Amygdala (tissue), 56 donors: ENCODE measurements around the gene CAST.
"Not testable (repeated sequence)": the region's sequence is repeated elsewhere in the genome, so short reads cannot be mapped to it uniquely, and the experiment has no call there.

Experiments used
- DNase-seq, 56 donors: peaks; one replicate each; lab custom pipeline; 2025; lab: John Stamatoyannopoulos, UW

CAST gene, protein sequence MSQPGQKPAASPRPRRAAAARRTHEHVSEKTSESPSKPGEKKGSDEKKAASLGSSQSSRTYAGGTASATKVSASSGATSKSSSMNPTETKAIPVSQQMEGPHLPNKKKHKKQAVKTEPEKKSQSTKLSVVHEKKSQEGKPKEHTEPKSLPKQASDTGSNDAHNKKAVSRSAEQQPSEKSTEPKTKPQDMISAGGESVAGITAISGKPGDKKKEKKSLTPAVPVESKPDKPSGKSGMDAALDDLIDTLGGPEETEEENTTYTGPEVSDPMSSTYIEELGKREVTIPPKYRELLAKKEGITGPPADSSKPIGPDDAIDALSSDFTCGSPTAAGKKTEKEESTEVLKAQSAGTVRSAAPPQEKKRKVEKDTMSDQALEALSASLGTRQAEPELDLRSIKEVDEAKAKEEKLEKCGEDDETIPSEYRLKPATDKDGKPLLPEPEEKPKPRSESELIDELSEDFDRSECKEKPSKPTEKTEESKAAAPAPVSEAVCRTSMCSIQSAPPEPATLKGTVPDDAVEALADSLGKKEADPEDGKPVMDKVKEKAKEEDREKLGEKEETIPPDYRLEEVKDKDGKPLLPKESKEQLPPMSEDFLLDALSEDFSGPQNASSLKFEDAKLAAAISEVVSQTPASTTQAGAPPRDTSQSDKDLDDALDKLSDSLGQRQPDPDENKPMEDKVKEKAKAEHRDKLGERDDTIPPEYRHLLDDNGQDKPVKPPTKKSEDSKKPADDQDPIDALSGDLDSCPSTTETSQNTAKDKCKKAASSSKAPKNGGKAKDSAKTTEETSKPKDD

DNA sequence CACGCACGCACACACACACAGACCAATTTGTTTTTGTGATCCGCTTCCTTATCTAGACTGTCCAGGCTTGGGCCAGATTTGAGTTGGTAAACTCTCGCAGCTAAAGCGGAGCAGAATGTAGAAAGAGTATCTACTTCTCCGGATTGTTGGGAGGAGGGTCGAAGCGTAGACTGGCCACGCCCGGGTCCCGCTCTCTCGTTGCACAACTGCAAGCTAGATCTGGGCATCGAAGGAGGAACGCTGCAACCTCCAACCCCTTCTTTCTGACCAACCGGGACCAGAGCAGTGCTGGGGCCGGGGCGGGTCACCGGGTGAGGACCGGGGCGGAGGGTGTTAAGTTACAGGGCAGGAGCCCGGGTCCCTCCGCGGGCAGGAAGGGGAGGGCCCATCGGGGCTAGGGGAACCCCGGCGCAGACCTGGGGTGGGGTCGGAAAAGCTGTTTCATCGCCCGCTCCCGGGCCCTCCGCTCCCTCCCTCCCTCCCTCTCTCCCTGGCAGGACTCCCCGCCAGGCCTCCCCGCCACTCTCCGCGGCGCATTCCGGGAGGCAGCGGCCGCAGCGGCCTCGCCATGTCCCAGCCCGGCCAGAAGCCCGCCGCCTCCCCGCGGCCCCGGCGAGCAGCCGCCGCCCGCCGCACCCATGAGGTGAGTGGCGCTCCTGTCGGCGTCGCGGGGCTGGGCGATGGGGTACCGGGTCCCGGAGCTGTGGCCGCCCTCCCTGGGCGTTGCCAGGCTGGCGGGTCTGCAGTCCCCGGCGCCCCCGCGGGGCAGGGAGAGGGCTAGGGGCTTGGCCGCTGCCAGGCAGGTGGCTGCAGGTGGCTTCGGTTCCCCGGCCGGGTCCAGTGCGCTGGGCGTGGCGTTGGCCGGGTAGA, at the start of gene CAST:
Gene CAST, plus strand, starts transcription at position 522 of the 870 bp plus-strand sequence. Its CDS starts 47 bp downstream, at position 569.
- DNase-seq = peak in 51 of 56 donors; percentile 13 to 68 (median 45)

DNA sequence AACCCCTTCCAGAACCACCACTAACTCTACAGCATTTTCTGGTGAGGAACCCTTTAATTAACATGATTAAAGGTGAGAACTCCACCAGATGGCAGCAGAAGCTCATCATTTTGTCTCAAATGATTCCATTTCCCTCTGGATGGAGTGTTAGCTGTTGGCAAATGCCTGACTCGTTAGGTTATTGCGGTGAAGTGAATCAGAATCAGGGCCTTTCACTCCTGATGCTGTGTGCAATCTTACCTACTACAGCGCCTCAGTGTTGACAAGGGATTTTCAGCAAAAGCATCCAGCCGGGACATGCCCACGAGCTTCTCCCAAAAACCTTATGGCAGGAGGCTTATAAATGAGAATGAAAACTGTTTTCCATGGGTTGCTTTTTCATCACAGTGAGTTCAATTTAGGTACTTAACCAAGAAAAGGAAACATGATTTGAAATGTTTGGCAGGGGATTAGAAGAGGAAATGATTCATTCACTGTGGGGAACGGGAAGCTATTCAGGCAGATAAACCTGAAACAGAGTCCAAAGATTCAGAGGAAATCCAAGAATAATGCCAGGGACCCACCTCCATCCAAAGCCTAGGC, 48.0 kb upstream of the CAST start:
- DNase-seq = peak in 40 of 56 donors; percentile 3 to 85 (median 26)

DNA sequence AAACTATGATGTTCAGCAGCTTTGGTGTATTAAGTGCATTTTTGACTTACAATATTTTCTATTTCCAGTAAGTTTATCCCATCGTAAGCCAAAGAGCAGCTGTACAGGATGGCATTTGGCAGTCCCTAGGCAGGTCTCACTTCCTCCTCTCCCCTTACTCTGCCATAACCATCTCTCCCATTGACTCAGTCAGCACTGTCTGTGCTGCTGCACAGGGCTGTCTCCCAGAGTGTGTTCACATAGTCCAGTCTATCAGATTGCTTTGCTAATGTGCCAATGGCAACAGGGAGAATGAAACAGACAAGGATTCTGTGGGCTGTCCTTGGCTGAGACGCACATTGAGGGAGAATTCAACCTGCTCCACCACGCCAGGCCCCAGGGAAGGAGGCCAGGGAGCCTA, 47.0 kb upstream of the CAST start:
- no peak for DNase-seq

DNA sequence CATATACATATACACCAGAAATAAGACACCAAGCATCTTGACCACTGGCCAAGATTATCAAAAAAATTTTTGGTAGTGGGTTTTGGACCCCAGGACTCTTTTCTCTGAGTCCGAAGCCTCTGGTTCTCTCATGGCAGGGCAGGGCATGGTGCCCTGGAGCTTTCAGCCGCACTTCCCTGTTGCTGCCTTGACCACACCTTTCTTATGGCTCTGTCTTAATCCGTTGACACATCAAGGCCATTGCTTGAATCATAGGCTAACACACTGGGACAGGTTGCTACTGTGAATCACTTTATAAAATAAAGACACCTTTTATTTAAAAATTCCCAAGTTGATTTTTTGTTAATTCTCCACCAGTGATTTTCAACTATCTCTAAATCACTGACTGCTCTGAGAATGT, 45.4 kb upstream of the CAST start:
- DNase-seq = no peak

DNA sequence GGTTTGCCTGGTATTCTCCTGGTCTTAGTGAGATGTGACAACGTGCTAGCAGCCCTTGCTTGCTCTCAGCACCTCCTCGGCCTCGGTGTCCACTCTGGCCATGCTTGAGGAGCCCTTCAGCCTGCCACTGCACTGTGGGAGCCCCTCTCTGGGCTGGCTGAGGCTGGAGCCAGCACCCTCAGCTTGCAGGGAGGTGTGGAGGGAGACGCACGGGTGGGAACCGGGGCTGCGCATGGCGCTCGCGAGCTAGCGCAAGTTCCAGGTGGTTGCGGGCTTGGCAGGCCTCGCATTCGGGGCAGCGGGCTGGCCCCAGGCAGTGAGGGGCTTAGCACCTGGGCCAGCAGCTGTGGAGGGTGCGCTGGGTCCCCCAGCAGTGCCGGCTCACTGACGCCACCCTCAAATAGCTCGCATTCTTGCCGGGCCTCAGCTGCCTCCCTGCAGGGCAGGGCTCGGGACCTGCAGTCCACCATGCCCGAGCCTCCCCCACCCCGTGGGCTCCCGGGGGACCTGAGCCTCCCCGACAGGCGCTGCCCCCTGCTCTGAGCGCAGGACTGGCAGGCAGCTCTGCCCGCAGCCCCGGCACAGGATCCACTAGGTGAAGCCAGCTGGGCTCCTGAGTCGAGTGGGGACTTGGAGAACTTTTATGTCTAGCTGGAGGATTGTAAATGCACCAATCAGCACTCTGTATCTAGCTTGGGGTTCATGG, 43.7 kb upstream of the CAST start:
- not testable (repeated sequence) for DNase-seq

DNA sequence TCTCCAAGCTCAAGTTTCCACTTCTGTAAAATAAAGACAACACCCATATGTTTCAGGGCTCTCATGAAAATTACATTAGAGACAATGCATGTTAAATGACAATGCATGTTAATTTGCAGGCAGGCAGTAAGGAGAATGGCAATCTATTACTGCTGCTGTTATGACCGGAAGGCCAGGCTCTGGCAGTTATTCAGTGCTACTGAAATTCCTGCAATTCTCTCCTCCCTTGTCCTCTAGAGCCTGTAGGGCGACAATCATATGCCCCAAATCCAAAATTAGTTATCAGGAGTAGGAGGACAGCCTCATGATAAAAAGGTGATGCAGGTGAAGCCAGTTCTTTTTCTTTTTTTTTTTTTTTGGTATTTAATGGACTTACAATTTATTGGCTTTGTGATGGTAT, 42.2 kb upstream of the CAST start:
- DNase-seq = no peak

DNA sequence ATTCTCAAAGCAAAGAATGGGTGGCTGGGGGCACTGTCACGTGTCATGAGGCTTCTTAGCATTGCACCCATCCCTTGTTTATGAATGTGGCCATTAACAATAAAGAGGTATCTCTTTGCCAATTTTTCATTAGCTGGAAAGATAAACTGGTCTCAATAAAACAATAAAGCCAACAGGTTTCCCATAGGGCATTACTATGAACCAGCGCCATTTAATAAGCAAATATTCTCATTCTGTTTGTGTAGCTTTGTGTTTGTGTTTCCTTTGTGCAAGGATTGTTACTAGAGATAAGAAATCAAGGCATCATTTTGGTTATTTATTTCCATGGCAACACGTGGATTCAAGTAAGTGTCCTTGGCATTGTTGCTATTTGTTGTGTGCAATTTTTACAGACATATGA, 37.6 kb upstream of the CAST start:
- no peak for DNase-seq

DNA sequence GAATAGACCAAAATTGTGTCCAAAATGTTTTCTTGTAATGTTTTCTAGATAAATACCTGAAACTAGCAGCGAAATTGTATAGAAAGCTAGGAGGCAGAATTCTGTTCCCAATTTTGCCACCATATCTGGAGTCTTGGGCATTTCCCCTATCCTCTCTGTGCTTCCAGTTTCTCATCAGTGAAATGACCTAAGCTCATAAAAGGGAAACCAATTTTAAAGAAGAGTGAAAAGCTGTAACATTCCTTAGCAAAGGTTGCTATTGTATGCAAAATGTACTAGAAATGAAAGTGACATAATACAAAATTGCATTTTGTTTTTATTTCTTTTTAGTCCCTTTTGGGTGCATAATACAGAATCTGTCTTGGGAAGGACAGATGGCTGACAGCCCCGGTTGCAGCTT, 36.8 kb upstream of the CAST start:
- no peak for DNase-seq

DNA sequence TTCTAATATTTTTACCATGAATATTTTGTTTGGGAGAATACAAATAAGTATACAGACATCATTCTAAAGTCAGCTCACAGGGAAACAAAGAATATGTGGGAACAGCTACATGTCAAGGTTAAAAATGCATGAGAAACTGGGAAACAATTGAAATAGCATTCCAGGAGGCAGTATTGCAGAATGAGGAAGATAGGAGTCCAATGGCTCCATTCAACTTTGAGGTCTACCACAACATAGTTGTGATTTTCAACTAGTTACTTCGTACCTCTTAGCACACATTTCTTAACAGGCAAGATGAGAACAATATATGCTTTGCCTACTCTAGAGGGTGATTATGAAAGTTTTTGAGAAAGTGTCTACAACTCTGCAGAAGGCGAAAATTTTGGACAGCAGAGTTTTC, 35.2 kb upstream of the CAST start:
- DNase-seq = no peak

DNA sequence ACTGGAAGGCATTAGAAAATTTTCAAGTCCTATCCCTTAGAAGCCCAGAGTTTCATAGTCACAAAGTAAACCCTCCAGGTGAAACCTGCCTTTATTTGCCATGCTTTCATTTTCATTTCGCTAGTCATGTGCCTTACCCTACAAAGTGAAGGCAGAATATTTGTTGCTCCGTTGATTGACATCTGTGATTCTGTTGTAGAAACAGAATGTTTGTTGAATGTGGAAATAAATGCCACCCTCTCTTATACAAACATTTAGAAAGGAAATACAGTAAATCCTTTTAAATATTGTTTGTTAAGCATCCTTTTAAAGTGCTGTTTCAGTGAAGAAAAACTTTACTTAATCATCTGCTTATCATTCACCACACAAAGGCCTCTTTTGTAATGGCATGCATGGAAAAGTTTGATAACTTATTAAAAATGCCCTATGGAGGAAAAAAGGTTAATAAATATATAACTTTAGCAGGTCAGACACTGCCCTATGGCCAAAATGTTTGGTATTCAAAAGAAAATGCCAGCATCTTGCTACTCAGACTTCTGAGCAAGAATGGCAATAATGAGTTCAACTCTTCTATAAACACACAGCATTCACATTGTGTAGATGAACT, 34.3 kb upstream of the CAST start:
- DNase-seq = no peak

DNA sequence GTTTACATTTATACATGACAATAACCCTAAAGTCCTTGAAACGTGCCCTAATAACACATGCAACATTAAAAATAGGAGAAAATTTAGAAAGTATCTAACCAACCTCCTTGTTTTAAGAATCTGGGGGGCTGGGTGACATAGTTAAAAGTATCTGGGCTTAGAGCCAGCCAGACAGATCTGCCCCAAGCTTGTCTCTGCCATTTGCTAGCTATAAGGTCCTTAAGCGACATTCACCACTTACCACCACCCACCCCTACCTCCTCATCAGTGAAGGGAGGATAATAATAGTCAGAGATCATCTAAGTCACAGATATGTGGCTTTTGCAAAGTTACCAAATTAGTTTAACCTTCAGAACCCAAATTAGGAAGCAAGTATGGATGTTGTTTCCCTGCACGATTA, 33.8 kb upstream of the CAST start:
- no peak for DNase-seq

DNA sequence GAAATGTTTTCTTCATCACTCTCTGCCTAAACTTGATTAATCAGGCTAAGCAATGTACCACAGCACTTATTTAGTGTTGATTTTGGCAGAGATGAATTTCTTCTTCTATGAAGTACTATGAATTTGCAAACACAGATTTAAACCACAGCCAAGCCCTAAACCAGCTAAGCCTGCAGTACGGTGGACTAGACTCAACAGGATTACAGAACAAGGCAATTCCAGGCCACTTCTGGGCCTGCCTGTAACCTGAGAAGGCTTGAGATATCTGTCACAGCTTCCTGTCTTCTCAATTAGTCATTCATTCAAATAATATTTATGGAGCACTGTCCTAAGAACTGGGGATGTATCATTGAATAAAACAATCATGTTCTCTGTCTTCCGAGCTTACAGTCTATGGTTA, 32.4 kb upstream of the CAST start:
- no peak for DNase-seq

DNA sequence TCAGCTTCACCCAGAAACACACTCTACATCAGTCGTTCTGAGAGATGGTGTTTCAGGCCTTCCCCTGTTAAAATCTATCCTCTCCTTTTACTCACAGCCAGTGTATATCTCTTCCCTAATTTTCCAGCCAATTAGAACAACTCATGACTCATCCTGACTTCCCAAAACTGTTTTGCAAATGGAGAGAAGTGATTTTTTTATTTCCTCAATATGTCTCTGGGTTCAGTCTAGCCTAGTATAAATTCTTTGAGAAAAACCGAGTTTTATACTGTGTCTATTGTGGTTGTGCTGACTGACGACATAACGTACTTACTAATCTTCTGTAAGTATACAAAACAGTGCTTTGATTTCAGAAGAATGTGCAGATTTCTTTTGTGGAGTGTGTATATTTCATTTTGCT, 28.4 kb upstream of the CAST start:
- DNase-seq = no peak

DNA sequence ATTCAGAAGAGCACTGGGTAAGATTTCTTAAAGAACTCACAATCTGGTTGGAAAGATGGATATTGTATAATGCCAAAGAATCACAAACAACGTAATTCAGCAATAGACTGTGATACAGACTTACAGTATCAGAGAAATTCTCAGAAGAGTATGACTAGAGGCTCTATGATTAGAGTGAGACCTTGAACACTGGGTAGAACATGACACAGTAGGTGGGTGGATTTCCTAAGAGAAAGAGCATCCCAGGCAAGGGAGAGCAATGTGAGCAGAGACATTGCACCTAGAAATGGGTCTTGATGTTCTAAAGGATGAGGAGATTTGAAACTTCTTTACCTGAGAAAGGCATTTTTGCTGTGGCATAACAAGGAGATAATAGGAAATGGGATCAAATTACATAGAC, 27.3 kb upstream of the CAST start:
- no peak for DNase-seq

DNA sequence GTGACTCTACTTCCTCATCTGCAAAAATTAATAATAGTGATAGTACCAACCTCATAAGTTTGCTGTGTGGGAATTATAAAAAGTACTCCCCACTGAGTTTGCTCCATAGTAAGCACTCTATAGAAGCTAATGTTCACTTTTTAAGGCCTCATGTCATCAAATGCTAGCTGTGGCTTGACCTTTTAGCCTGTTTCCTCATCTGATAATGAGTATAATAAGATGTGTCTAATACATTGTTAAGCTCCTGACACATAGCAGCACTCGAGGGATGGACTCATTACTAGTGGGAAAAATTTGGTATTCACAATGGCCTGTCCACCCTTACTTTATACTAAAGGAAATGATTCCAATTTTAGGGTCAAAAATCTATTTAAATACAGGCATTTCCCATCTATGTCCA, 26.1 kb upstream of the CAST start:
- DNase-seq = no peak

DNA sequence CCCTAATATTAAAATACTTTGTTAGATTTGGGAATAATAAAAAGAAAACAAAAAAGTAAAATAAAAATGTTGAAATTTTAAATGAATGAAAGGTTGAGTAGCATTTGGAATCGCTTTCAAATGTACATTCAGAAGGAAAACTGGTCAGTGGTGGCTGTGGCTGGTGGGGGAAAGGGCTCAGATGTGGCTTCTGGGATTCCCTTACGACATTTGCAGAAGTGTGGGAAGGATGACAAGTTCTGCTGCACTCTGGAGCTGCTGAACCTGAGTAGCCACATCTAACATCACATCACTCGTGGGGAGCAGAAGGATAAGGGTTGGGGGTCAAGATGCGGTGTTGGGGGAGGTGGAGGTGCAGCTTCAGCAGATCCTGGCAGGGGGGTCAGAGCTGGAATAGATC, 25.6 kb upstream of the CAST start:
- no peak for DNase-seq

DNA sequence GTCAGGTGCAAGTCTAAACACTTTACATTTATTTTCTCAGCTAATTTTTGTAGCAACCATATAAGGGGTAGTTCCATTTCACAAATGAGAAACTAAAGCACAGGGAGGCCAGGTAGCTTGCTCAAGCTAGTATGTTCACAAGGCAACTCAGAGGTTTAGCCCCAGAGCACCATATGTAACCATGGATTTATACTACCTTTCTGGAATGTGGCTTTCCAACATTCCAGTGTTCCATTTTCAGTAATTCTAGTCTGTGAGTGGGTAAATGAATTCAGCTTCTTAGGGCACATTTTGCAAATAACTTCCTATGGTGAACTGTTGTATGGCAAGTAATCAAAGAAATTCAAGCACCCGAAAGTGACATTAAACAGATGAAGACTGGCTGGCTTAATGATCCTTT, 25.0 kb upstream of the CAST start:
- DNase-seq = no peak

DNA sequence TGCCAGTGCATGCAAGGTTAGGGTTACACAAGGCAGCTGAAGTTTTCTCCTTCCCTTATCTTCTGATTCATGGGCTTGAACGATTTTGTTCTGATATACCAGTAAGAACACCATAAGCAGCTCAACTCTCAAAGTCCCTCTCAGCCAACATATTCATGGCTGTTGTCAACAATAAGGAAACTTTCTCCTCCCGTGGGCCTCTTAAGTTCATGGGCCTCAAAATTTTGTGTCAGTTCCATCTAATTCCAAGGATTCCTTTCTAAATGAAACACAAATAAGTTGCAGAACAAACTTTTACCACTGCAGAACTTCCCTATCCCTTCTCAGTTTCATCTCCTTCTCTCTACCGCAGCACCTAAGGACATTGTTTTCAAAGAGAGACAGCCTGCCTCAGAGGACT, 23.6 kb upstream of the CAST start:
- no peak for DNase-seq

DNA sequence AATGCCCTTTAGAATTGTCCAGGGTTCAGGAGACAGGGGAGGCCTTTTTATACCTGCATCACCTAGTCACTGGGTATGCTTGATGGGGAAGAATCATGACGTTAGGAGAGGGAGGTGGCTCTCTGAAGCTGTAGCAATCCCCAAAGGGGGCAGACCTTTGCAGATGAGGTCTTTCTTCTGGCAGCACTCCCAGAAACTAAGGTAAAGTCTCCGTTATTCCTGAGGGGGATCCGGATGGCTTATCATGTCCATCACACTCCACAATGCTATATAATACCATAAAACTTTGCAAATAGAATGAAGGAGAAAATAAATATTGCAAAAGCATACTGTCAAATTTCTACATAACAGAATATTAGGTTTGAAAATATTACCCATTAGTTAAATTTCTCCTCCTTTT, 21.5 kb upstream of the CAST start:
- DNase-seq = no peak
